ENCODE measurements around the gene UNC79. TPM values are rescaled to one million over a fixed set of nuclear protein-coding genes. Genes with fewer than 3 reads are reported as not detected.
A peak's percentile ranks its signal among the peaks of the same experiment; 100 is the strongest.

The UNC79 gene
- total RNA-seq, 2 donors from 2014 or later = 0.78 to 3.3 TPM

DNA sequence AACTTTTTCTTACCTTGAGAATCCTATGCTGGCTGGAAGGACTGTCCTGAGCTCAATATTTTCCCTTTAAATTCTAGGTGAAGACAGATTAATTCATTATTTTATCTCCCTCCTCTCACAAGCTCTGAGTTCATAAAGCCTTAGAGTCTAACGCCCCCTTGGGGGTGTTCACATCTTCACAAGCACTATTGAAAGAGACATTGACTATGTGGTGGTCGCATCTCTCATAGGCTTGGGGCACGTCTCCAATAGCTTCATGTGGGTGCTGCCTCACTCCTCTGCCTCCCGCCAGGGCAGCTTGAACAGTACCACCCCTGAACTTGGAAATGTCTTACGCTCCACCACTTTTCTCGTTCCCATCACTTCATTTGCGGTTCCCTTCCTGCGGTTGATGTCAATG lies 106.2 kb downstream of the UNC79 start:
- no peak for DNase-seq
- TF ChIP-seq, protein P1, sequence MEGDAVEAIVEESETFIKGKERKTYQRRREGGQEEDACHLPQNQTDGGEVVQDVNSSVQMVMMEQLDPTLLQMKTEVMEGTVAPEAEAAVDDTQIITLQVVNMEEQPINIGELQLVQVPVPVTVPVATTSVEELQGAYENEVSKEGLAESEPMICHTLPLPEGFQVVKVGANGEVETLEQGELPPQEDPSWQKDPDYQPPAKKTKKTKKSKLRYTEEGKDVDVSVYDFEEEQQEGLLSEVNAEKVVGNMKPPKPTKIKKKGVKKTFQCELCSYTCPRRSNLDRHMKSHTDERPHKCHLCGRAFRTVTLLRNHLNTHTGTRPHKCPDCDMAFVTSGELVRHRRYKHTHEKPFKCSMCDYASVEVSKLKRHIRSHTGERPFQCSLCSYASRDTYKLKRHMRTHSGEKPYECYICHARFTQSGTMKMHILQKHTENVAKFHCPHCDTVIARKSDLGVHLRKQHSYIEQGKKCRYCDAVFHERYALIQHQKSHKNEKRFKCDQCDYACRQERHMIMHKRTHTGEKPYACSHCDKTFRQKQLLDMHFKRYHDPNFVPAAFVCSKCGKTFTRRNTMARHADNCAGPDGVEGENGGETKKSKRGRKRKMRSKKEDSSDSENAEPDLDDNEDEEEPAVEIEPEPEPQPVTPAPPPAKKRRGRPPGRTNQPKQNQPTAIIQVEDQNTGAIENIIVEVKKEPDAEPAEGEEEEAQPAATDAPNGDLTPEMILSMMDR (IDR thresholded peaks at IDR 0.05) = peak in 1 of 7 experiments; percentile 8
- TF ChIP-seq POLR2A (IDR thresholded peaks at IDR 0.05) = no peak
- WGBS, 2 donors = 79 to 81% methylated on average over 8 of the region's 8 CpGs
- Histone ChIP-seq H3K27me3 (no peaks in the 10 kb centered on the region), H3K9me3 (no peaks in the 10 kb centered on the region), H3K4me3 (no peak overlapping the region), H3K27ac (no peak overlapping the region), H3K36me3 (replicated peaks in 1 of 2; ENCODE audit: insufficient read depth in 1 of 2, low read depth in 2 of 2) (no peaks in the 10 kb centered on the region), H3K4me1 (no peaks in the 10 kb centered on the region)
- no peak for ATAC-seq
- intact Hi-C loops (cut with DNase I) = no loop called here

DNA sequence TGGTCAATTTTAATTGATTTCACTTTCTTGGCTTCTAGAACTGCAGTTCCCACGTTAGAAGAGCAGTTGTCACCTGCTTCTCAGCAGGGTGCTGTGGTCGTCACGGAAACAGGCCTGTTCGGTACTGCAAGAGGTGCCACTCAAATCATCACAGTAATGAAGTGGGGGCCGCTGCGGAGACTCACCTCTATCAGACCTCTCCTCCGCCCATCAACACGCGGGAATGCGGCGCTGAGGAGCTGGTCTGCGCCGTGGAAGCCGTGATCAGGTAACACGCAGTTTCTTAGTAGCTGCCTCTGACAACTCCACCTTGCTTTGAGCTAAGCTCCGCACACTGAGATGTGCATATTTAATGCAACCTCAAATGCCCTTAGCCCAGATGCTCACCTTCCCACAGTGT lies 107.2 kb downstream of the UNC79 start:
- Histone ChIP-seq H3K9me3 (no peaks in the 10 kb centered on the region), H3K4me3 (no peak overlapping the region), H3K27ac (no peak overlapping the region), H3K27me3 (no peaks in the 10 kb centered on the region), H3K4me1 (no peaks in the 10 kb centered on the region), H3K36me3 (replicated peaks in 1 of 2; ENCODE audit: insufficient read depth in 1 of 2, low read depth in 2 of 2) (no peaks in the 10 kb centered on the region)
- intact Hi-C loops (cut with DNase I) = no loop called here
- no peak for ATAC-seq
- no peak for TF ChIP-seq POLR2A (IDR thresholded peaks at IDR 0.05)
- TF ChIP-seq, protein P1 (IDR thresholded peaks at IDR 0.05) = no peak
- 82 to 87% methylated on average over 16 of the region's 16 CpGs for WGBS, 2 donors
- no peak for DNase-seq

DNA sequence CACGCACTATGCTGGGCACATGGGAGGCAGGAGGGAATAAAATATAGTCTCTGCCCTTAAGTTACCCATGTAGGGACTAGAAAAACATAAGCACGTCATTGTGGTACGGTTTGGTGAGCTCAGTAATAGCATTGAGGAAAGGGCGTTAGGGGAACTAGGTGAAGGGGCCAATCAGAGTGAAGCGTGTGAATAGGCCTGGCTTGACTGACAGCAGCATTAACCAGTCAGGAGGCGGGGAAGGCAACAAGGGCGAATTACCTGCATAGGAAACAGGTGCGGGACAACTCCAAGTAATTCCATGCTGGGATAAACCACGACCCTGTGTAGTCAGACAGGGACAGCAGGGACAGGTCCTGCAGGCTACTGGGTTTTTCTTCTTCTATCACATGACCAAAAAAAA lies 107.7 kb downstream of the UNC79 start:
- ATAC-seq (no peak), DNase-seq (no peak)
- H3K27ac ChIP-seq = no peak overlapping the region
- no peak overlapping the region for H3K4me3 ChIP-seq
- 93 to 94% methylated on average over 9 of the region's 9 CpGs for WGBS, 2 donors
- no peaks in the 10 kb centered on the region for H3K36me3 ChIP-seq (replicated peaks in 1 of 2; ENCODE audit: insufficient read depth in 1 of 2, low read depth in 2 of 2)
- H3K4me1 ChIP-seq = no peaks in the 10 kb centered on the region
- H3K9me3 ChIP-seq = no peaks in the 10 kb centered on the region
- intact Hi-C loops (cut with DNase I) = no loop called here
- no peak for TF ChIP-seq POLR2A (IDR thresholded peaks at IDR 0.05)
- TF ChIP-seq, protein P1 (IDR thresholded peaks at IDR 0.05) = no peak
- no peaks in the 10 kb centered on the region for H3K27me3 ChIP-seq

DNA sequence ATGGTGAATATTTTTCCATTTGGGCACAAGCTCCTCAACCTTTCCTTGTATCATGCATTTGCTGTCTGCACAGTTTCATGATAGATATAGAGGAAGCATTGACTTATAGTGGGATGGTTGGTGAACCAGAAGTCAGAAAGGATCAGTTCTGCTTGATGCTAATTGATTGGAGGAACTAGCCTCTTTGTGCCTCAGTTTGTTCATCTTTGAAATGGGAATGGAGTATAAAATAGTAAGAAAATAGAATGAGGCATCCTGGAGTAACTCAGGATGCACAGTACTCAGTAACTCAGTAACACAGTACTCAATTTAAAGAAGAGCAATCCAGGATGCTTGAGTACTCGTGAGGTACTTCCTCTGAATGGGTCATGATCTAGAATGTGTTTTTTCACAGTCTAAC lies 109.5 kb downstream of the UNC79 start:
- Histone ChIP-seq H3K4me3 (no peak overlapping the region), H3K4me1 (no peaks in the 10 kb centered on the region), H3K9me3 (no peaks in the 10 kb centered on the region), H3K27ac (no peak overlapping the region), H3K36me3 (replicated peaks in 1 of 2; ENCODE audit: insufficient read depth in 1 of 2, low read depth in 2 of 2) (no peaks in the 10 kb centered on the region), H3K27me3 (no peaks in the 10 kb centered on the region)
- intact Hi-C loops (cut with DNase I) = no loop called here
- TF ChIP-seq, protein P1 (IDR thresholded peaks at IDR 0.05) = no peak
- TF ChIP-seq POLR2A (IDR thresholded peaks at IDR 0.05) = no peak
- DNase-seq (no peak), ATAC-seq (no peak)
- 54 to 73% methylated on average over 1 of the region's 1 CpG for WGBS, 2 donors

DNA sequence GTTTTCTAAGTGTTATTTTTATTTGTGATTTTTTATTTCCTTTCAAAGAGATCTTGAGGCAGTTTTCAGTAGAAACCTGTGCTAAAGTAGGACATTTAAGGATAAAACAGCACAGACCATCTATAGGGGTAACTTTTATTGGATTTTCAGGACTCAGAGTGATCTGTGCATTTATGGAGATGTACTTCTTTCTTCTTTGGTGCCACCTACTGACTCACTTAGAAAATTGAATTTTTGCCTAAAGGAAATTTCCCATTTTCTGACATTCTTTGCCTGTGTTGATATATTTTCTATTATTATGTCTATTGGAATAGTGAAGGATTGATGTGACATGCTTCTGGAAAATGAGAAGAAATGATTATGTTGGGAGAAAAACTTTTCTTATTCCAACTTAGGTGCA lies 113.0 kb downstream of the UNC79 start:
- no peaks in the 10 kb centered on the region for H3K4me1 ChIP-seq
- TF ChIP-seq POLR2A (IDR thresholded peaks at IDR 0.05) = no peak
- TF ChIP-seq, protein P1 (IDR thresholded peaks at IDR 0.05) = peak in 4 of 7 experiments; percentile 20 to 33 (median 26)
- no peak overlapping the region for H3K4me3 ChIP-seq
- no peaks in the 10 kb centered on the region for H3K27me3 ChIP-seq
- H3K36me3 ChIP-seq (replicated peaks in 1 of 2; ENCODE audit: insufficient read depth in 1 of 2, low read depth in 2 of 2) = no peaks in the 10 kb centered on the region
- DNase-seq (no peak), ATAC-seq (no peak)
- intact Hi-C loops (cut with DNase I) = no loop called here
- no peak overlapping the region for H3K27ac ChIP-seq
- H3K9me3 ChIP-seq = no peaks in the 10 kb centered on the region
